HL-60 (cell line): ENCODE results near the gene SDF4.

Experiments used
- GABPA ChIP-seq: IDR thresholded peaks from 2 replicates; pipeline ENCODE4 v1.6.1; 2012; ENCODE audit warnings: low read depth
- POLR2AphosphoS5 ChIP-seq: IDR thresholded peaks from 2 replicates; pipeline ENCODE4 v1.6.1; 2012; ENCODE audit warnings: low read depth
- REST ChIP-seq: IDR thresholded peaks from 2 replicates; pipeline ENCODE4 v1.6.1; 2012; ENCODE audit warnings: low read depth; ENCODE audit not compliant: insufficient replicate concordance
- SPI1 ChIP-seq: IDR thresholded peaks from 2 replicates; pipeline ENCODE4 v1.6.1; 2012; ENCODE audit warnings: low read depth, mild to moderate bottlenecking, borderline replicate concordance
- TF ChIP-seq, protein P1 (sequence below): IDR thresholded peaks from one replicate; pipeline ENCODE4 v1.5.1; 2011; ENCODE audit warnings: low read length, control low read depth, inconsistent platforms; ENCODE audit not compliant: insufficient read depth

- TF ChIP-seq, protein P1, sequence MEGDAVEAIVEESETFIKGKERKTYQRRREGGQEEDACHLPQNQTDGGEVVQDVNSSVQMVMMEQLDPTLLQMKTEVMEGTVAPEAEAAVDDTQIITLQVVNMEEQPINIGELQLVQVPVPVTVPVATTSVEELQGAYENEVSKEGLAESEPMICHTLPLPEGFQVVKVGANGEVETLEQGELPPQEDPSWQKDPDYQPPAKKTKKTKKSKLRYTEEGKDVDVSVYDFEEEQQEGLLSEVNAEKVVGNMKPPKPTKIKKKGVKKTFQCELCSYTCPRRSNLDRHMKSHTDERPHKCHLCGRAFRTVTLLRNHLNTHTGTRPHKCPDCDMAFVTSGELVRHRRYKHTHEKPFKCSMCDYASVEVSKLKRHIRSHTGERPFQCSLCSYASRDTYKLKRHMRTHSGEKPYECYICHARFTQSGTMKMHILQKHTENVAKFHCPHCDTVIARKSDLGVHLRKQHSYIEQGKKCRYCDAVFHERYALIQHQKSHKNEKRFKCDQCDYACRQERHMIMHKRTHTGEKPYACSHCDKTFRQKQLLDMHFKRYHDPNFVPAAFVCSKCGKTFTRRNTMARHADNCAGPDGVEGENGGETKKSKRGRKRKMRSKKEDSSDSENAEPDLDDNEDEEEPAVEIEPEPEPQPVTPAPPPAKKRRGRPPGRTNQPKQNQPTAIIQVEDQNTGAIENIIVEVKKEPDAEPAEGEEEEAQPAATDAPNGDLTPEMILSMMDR = no peak
- TF ChIP-seq POLR2AphosphoS5 = no peak
- TF ChIP-seq REST = no peak
- TF ChIP-seq SPI1 = peak; percentile 29; the same call in 1 of the 2 replicates
- no peak for TF ChIP-seq GABPA
These were observed 42.7 kb downstream of the SDF4 start for GRCh38 chr1:1189111-1189510.
